Duodenal mucosa (tissue), 2 donors: ENCODE results near the gene GIGYF2.

Experiments used
- H3K27ac ChIP-seq: one replicate; pipeline ENCODE4 v1.7.0; 2013; ENCODE audit warnings: low read depth, low read length
- H3K27me3 ChIP-seq, 2 donors: one replicate each; pipeline ENCODE4 v1.7.0; 2013; ENCODE audit warnings: low read length in 2 of 2, control low read depth in 1 of 2; ENCODE audit not compliant: insufficient read depth in 2 of 2, control insufficient read depth in 1 of 2
- H3K36me3 ChIP-seq, 2 donors: one replicate each; pipeline ENCODE4 v1.7.0; 2013; ENCODE audit warnings: low read length in 2 of 2, control low read depth in 1 of 2; ENCODE audit not compliant: insufficient read depth in 2 of 2, control insufficient read depth in 1 of 2
- H3K4me1 ChIP-seq, 2 donors: one replicate each; pipeline ENCODE4 v1.7.0; 2013; ENCODE audit warnings: low read length in 2 of 2, control low read depth in 1 of 2; ENCODE audit not compliant: insufficient read depth in 2 of 2, control insufficient read depth in 1 of 2
- H3K4me3 ChIP-seq, 2 donors: one replicate each; pipeline ENCODE4 v1.7.0; 2013; ENCODE audit warnings: low read length in 2 of 2, low read depth in 1 of 2
- H3K9ac ChIP-seq, 2 donors: one replicate each; pipeline ENCODE4 v1.7.0; 2013; ENCODE audit warnings: low read length in 2 of 2, low read depth in 1 of 2
- H3K9me3 ChIP-seq, 2 donors: one replicate each; pipeline ENCODE4 v1.7.0; 2013; ENCODE audit warnings: low read length in 2 of 2, control low read depth in 1 of 2; ENCODE audit not compliant: control insufficient read depth in 1 of 2

GIGYF2 gene

GRCh38 chr2:232873909-232874641, 176.9 kb downstream of the GIGYF2 start:
- H3K4me3 ChIP-seq = peak overlapping the region in 1 of 2 donors; percentile 27
- H3K27me3 ChIP-seq = no peaks in the 10 kb centered on the region
- peaks cover 23 to 33% of the 10 kb centered on the region in 2 donors for H3K4me1 ChIP-seq
- H3K9ac ChIP-seq = peak overlapping the region in 1 of 2 donors; percentile 38
- H3K36me3 ChIP-seq = peaks cover 0 to 8% of the 10 kb centered on the region in 2 donors
- H3K9me3 ChIP-seq = no peaks in the 10 kb centered on the region
- peak overlapping the region; percentile 65 for H3K27ac ChIP-seq

DNA sequence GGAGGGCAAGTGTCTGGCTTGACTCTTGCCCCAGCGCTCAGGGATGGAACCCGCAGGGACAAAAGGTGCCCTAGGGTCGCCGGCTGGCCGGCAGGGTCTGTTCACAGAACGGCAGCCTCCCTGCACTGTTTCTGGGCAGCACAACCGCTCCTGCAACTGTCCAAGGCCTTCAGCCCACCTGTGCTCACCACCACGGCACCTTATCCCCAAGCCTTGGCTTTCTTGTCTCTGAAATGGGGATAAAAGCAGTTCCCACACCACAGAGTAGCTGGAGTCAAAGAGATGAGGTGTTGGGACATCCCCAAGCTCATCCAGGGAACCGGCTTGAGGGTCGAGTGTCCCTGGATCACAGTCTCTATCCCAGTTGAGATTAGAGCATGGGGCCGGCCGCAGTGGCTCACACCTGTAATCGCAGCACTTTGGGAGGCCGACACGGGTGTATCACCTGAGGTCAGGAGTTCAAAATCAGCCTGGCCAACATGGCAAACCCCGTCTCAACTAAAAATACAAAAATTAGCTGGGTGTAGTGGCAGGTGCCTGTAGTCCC, 177.6 kb downstream of the GIGYF2 start:
- H3K27ac ChIP-seq = peak overlapping the region; percentile 65
- peak overlapping the region; percentile 27 to 68 for H3K4me3 ChIP-seq
- H3K9me3 ChIP-seq = no peaks in the 10 kb centered on the region
- H3K36me3 ChIP-seq = peaks cover 0 to 11% of the 10 kb centered on the region in 2 donors
- H3K4me1 ChIP-seq = peaks cover 20 to 30% of the 10 kb centered on the region in 2 donors
- no peaks in the 10 kb centered on the region for H3K27me3 ChIP-seq
- peak overlapping the region; percentile 38 to 76 for H3K9ac ChIP-seq

- peak overlapping the region; percentile 66 to 68 for H3K4me3 ChIP-seq
- H3K27ac ChIP-seq = peak overlapping the region; percentile 48
- H3K9ac ChIP-seq = peak overlapping the region; percentile 76 to 89
- peaks cover 0 to 11% of the 10 kb centered on the region in 2 donors for H3K36me3 ChIP-seq
- no peaks in the 10 kb centered on the region for H3K27me3 ChIP-seq
- H3K4me1 ChIP-seq = peaks cover 20 to 30% of the 10 kb centered on the region in 2 donors
- no peaks in the 10 kb centered on the region for H3K9me3 ChIP-seq
Observed at GRCh38 chr2:232875256-232876121, 178.4 kb downstream of the GIGYF2 start.

- peak overlapping the region; percentile 30 for H3K27ac ChIP-seq
- peak overlapping the region; percentile 35 to 60 for H3K9ac ChIP-seq
- H3K27me3 ChIP-seq = no peaks in the 10 kb centered on the region
- peaks cover 20 to 30% of the 10 kb centered on the region in 2 donors for H3K4me1 ChIP-seq
- no peaks in the 10 kb centered on the region for H3K9me3 ChIP-seq
- peaks cover 0 to 17% of the 10 kb centered on the region in 2 donors for H3K36me3 ChIP-seq
- H3K4me3 ChIP-seq = peak overlapping the region; percentile 56 to 62
Observed at GRCh38 chr2:232876161-232876977, 179.2 kb downstream of the GIGYF2 start.

DNA sequence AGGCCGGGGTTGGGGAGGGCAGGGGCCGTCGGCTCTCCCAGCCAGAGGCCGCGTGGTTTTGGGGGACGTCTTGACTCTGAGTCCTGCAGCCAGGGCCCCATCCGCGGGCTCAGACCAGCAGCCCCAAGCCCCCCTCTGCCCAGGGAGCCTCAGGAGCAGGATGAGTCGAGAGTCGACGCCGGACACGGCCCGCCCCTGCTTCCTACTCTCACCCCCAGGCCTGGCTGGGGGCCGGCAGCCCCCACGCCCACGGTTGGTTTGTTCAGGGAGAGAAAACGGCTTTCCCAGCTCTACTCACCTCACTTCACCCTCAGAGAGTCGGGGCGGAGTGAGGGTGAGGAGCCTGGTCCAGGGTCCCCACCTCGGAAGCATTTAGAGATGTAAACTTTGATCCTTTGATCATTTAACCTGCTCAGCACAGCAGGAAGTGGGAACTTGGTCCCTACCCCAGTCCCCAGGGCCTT, 179.9 kb downstream of the GIGYF2 start:
- no peak overlapping the region for H3K27ac ChIP-seq
- peaks cover 20 to 30% of the 10 kb centered on the region in 2 donors for H3K4me1 ChIP-seq
- H3K9me3 ChIP-seq = no peaks in the 10 kb centered on the region
- H3K9ac ChIP-seq = peak overlapping the region; percentile 35 to 60
- no peaks in the 10 kb centered on the region for H3K27me3 ChIP-seq
- peak overlapping the region; percentile 56 to 62 for H3K4me3 ChIP-seq
- H3K36me3 ChIP-seq = peaks cover 0 to 19% of the 10 kb centered on the region in 2 donors

- H3K27me3 ChIP-seq = no peaks in the 10 kb centered on the region
- peaks cover 0 to 29% of the 10 kb centered on the region in 2 donors for H3K36me3 ChIP-seq
- peaks cover 19 to 27% of the 10 kb centered on the region in 2 donors for H3K4me1 ChIP-seq
- no peaks in the 10 kb centered on the region for H3K9me3 ChIP-seq
- H3K9ac ChIP-seq = peak overlapping the region in 1 of 2 donors; percentile 35
- no peak overlapping the region for H3K27ac ChIP-seq
- H3K4me3 ChIP-seq = no peak overlapping the region
Observed at GRCh38 chr2:232877940-232878511, 180.9 kb downstream of the GIGYF2 start.

GRCh38 chr2:232878855-232879617, 181.9 kb downstream of the GIGYF2 start:
- no peak overlapping the region for H3K27ac ChIP-seq
- H3K9ac ChIP-seq = no peak overlapping the region
- no peaks in the 10 kb centered on the region for H3K9me3 ChIP-seq
- peaks cover 2 to 38% of the 10 kb centered on the region in 2 donors for H3K36me3 ChIP-seq
- no peak overlapping the region for H3K4me3 ChIP-seq
- peaks cover 9 to 17% of the 10 kb centered on the region in 2 donors for H3K4me1 ChIP-seq
- no peaks in the 10 kb centered on the region for H3K27me3 ChIP-seq

GRCh38 chr2:232879618-232880494, 182.7 kb downstream of the GIGYF2 start:
- Histone ChIP-seq H3K4me1 (peaks cover 7 to 9% of the 10 kb centered on the region in 2 donors), H3K9me3 (no peaks in the 10 kb centered on the region), H3K27me3 (no peaks in the 10 kb centered on the region), H3K4me3 (no peak overlapping the region), H3K9ac (no peak overlapping the region), H3K36me3 (peaks cover 2 to 46% of the 10 kb centered on the region in 2 donors), H3K27ac (no peak overlapping the region)
